OCI-LY3 (cell line): ENCODE measurements around the gene ZNF780B.

Experiments
- EZH2phosphoT487 ChIP-seq: fragments of 200-600 bp; shearing (Covaris generic); IDR thresholded peaks from 2 replicates; pipeline ENCODE4 v1.6.1; 2018; ENCODE audit warnings: antibody characterized with exemption, mixed run types, low read depth
- TF ChIP-seq, protein P1 (sequence below): fragments of 200-600, 300-600 bp; sonication (generic); IDR thresholded peaks from 2 replicates; pipeline ENCODE4 v1.5.1; 2014; ENCODE audit warnings: antibody characterized with exemption, low read length, low read depth

DNA sequence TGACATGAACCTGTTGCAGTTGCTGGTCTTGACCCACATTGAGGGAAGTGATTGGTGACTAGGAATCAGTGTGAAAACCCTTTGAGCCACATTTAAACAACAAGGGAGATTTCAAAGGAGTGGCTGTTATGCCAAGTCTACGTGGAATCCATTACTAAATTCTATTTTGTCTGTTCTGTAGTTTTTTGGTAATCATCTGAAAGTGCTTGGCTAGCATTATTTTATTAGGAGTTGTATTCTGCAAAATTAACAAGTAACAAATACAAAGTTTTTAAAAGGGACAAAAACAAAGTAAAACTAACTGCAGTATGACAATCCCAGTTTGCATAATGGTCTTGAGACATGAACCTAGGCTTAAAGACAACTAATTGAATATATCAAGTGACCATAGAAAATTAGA lies 48.7 kb upstream of the ZNF780B start:
- TF ChIP-seq, protein P1, sequence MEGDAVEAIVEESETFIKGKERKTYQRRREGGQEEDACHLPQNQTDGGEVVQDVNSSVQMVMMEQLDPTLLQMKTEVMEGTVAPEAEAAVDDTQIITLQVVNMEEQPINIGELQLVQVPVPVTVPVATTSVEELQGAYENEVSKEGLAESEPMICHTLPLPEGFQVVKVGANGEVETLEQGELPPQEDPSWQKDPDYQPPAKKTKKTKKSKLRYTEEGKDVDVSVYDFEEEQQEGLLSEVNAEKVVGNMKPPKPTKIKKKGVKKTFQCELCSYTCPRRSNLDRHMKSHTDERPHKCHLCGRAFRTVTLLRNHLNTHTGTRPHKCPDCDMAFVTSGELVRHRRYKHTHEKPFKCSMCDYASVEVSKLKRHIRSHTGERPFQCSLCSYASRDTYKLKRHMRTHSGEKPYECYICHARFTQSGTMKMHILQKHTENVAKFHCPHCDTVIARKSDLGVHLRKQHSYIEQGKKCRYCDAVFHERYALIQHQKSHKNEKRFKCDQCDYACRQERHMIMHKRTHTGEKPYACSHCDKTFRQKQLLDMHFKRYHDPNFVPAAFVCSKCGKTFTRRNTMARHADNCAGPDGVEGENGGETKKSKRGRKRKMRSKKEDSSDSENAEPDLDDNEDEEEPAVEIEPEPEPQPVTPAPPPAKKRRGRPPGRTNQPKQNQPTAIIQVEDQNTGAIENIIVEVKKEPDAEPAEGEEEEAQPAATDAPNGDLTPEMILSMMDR: no peak
- no peak for TF ChIP-seq EZH2phosphoT487
